DND-41 (cell line): Measurements from ENCODE around the gene HGS.

ENCODE experiments used
- ATAC-seq: fragments of 200-7000 bp; cut with Tn5 transposase; 3 replicates; pipeline ENCODE4 v1.9.1; 2021; ENCODE audit warnings: low read depth; ENCODE audit not compliant: insufficient read depth
- DNase-seq: peaks from one replicate; pipeline ENCODE4 v3.0.0-alpha.2; 2020
- H2AFZ ChIP-seq: 2 replicates; pipeline ENCODE4 v1.6.0; 2012; ENCODE audit warnings: low read depth, low read length
- H3K27ac ChIP-seq: 2 replicates; pipeline ENCODE4 v1.5.1; 2012; ENCODE audit warnings: low read length, inconsistent platforms
- H3K27me3 ChIP-seq: fragments of 200-600 bp; sonication (generic); 2 replicates; pipeline ENCODE4 v1.6.0; 2012; ENCODE audit warnings: low read length, mild to moderate bottlenecking, inconsistent platforms; ENCODE audit not compliant: insufficient read depth, poor library complexity
- H3K36me3 ChIP-seq: 2 replicates; pipeline ENCODE4 v1.5.1; 2012; ENCODE audit warnings: low read length, inconsistent platforms; ENCODE audit not compliant: insufficient read depth
- H3K4me1 ChIP-seq: 2 replicates; pipeline ENCODE4 v1.5.1; 2012; ENCODE audit warnings: mild to moderate bottlenecking, low read length; ENCODE audit not compliant: insufficient read depth
- H3K4me2 ChIP-seq: 2 replicates; pipeline ENCODE4 v1.6.0; 2012; ENCODE audit warnings: mild to moderate bottlenecking, moderate library complexity, low read length, inconsistent platforms; ENCODE audit not compliant: insufficient read depth
- H3K4me3 ChIP-seq, 2 experiments: fragments of 200-600 bp in 1 of 2; shearing (Covaris generic) in 1 of 2; 2 replicates each; pipeline ENCODE4 v1.5.1; 2012 to 2016; ENCODE audit warnings: inconsistent platforms in 2 of 2, low read length in 2 of 2, mild to moderate bottlenecking in 2 of 2, low read depth in 1 of 2, moderate library complexity in 1 of 2
- H3K79me2 ChIP-seq: 2 replicates; pipeline ENCODE4 v1.6.0; 2012; ENCODE audit warnings: low read length, inconsistent platforms; ENCODE audit not compliant: insufficient read depth
- H3K9ac ChIP-seq: 2 replicates; pipeline ENCODE4 v1.6.0; 2012; ENCODE audit warnings: low read depth, mild to moderate bottlenecking, inconsistent platforms, low read length, moderate library complexity
- H3K9me3 ChIP-seq: 2 replicates; pipeline ENCODE4 v1.5.1; 2012; ENCODE audit warnings: low read length, moderate library complexity, mild to moderate bottlenecking, inconsistent platforms; ENCODE audit not compliant: insufficient read depth, severe bottlenecking
- H4K20me1 ChIP-seq: 2 replicates; pipeline ENCODE4 v1.6.0; 2012; ENCODE audit warnings: low read length; ENCODE audit not compliant: insufficient read depth
- EZH2 ChIP-seq: IDR thresholded peaks from 3 replicates; pipeline ENCODE4 v1.6.1; 2012; ENCODE audit warnings: borderline replicate concordance, low read depth, mild to moderate bottlenecking, moderate library complexity, low read length, inconsistent platforms; ENCODE audit not compliant: severe bottlenecking
- TF ChIP-seq, protein P1 (sequence below): IDR thresholded peaks from 2 replicates; pipeline ENCODE4 v1.5.1; 2012; ENCODE audit warnings: borderline replicate concordance, low read length, moderate library complexity, mild to moderate bottlenecking; ENCODE audit not compliant: poor library complexity, severe bottlenecking; ENCODE audit errors: extremely low read depth

Gene HGS

DNA sequence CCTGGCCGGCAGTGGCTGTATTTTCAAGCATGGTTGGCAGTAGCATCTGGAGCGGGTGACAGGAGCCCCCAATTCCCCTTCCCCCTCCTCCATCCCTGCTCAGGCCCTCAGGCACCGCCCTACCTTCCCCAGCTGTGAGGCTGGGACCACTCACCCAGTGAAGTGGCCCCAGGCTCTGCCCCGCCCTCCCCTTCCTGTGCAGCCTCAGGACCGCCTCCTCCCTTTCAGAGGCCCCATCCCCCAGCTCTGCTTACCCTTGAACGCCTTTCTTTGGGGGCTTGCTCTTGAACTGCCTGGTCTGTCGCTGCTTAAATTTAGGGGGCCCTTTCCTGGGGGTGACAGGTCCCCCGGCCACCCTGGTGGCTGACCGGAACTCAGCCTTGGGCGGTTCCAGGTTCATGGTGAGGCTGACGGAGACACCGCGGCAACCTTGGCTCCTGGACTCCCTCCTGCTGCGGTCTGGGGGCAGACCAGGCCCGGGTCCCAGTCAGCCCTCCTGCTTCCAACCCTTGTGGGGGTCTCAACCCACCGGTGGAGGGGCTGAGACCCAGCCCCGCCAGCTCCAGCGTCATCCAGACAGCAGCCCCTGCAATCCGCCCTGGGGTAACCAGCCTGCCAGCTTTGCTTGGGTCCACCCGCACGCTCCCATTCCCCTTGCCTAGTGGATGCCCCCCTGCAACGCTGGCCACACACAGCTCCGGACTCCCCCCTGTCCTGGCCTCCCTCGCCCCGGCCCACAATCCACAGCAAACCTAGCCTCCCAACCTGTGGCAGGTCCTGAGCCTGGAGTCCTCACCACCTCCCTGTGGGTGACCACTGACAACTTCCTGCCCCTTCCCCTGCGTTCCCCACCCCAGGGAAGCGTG, 30.7 kb upstream of the HGS start:
- Histone ChIP-seq H3K36me3 (no peaks in the 10 kb centered on the region), H2AFZ (no peak overlapping the region), H3K9me3 (peaks cover 2% of the 10 kb centered on the region), H3K4me3 (no peak overlapping the region), H4K20me1 (no peaks in the 10 kb centered on the region), H3K27me3 (no peaks in the 10 kb centered on the region), H3K27ac (no peak overlapping the region), H3K4me1 (no peaks in the 10 kb centered on the region), H3K79me2 (no peaks in the 10 kb centered on the region), H3K4me2 (no peak overlapping the region), H3K9ac (no peak overlapping the region)
- TF ChIP-seq EZH2 = no peak
- TF ChIP-seq, protein P1, sequence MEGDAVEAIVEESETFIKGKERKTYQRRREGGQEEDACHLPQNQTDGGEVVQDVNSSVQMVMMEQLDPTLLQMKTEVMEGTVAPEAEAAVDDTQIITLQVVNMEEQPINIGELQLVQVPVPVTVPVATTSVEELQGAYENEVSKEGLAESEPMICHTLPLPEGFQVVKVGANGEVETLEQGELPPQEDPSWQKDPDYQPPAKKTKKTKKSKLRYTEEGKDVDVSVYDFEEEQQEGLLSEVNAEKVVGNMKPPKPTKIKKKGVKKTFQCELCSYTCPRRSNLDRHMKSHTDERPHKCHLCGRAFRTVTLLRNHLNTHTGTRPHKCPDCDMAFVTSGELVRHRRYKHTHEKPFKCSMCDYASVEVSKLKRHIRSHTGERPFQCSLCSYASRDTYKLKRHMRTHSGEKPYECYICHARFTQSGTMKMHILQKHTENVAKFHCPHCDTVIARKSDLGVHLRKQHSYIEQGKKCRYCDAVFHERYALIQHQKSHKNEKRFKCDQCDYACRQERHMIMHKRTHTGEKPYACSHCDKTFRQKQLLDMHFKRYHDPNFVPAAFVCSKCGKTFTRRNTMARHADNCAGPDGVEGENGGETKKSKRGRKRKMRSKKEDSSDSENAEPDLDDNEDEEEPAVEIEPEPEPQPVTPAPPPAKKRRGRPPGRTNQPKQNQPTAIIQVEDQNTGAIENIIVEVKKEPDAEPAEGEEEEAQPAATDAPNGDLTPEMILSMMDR = no peak
- ATAC-seq (peak; percentile 72; the same call in 2 of the 3 replicates), DNase-seq (peak; percentile 39)

DNA sequence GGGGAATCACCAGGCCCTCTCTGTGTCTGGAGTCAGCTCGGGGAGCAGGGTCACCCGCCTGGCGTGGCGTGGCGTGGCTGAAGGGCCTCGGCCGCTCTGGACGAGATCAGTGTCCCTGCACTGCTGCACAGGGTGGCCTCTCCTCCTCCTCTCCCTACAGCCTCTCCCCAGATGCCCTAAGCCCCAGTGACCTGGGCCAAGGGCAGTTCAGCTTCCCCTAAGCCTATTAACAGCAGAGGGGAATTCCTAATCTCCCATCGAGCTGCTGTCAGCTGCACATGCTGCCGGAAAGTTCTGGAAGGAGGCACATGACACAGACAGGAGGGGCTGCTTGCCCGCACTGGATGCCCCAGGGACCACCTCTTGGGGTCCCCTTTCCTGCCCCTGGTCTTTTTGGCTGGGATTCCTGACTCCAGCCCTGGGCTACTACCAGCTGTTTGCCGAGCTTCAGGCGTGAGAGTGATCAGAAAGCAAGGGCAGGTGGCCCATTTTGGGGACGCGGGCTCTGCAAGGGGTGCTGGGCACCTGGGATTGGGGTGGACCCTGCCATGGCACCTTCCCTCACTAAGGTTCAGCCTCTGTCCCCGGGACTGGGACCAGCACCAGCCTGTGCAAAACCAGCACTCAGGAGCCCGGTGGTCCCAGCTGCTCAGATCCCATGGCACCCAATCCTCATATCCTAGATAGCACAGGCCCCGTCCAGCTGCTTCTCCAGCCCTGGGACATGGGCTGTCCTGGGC, 28.3 kb upstream of the HGS start:
- ATAC-seq = no peak
- no peak overlapping the region for H3K4me2 ChIP-seq

DNA sequence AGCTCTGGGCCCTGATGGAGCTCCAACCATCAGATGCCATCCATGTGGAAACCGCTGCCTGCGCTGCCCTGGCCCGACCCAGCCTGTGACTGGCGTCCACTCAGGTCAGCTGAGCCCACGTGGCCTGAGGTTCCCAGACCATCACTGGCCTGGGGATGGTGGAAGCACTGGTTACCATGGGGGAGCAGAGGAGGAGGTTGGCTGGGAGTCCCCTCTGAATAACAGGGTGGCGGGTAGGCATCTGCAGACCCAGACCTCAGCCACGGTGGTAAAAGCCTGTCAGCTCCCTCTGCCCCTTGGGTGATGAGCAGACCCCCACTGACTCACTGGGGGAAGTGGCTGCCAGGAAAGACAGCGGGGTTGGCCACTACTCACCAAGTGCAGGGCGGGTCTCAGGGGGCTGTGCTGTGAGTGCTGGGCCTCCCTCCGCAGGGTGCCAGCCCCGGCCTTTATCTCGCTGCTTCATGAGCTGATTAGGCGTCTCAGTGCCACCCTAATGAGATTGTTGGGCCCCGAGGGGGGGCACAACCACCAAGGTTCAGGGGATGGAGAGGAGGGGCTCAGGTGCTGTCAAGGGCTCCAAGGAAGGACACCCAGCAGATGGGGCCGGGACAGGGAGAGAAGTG, 27.6 kb upstream of the HGS start, which contains the start of gene PDE6G:
TSS of gene PDE6G (minus strand) at position 425 of the 626 bp plus-strand sequence. CDS start 3,237 bp downstream, outside the sequence.
- Histone ChIP-seq H3K79me2 (no peaks in the 10 kb centered on the region), H3K4me3 (no peak within 1 kb of the TSS), H3K27ac (no peak within 1 kb of the TSS), H4K20me1 (no peaks in the 10 kb centered on the region), H3K27me3 (no peaks in the 10 kb centered on the region), H3K4me1 (no peaks in the 10 kb centered on the region), H2AFZ (no peak within 1 kb of the TSS), H3K4me2 (no peak within 1 kb of the TSS), H3K9me3 (no peaks in the 10 kb centered on the region), H3K36me3 (no peaks in the 10 kb centered on the region), H3K9ac (no peak within 1 kb of the TSS)
- no peak for DNase-seq
- ATAC-seq = no peak
- TF ChIP-seq, protein P1 = no peak
- TF ChIP-seq EZH2 = no peak

More for the DNA sequence above, 28.3 kb upstream of the HGS start:
- no peak overlapping the region for H2AFZ ChIP-seq
- no peaks in the 10 kb centered on the region for H4K20me1 ChIP-seq
- no peaks in the 10 kb centered on the region for H3K4me1 ChIP-seq
- no peaks in the 10 kb centered on the region for H3K27me3 ChIP-seq
- H3K4me3 ChIP-seq = no peak overlapping the region
- no peaks in the 10 kb centered on the region for H3K36me3 ChIP-seq
- no peaks in the 10 kb centered on the region for H3K9me3 ChIP-seq
- H3K27ac ChIP-seq = no peak overlapping the region
- DNase-seq = no peak
- no peak overlapping the region for H3K9ac ChIP-seq
- no peak for TF ChIP-seq EZH2
- TF ChIP-seq, protein P1 = no peak
- H3K79me2 ChIP-seq = no peaks in the 10 kb centered on the region
